ENCODE data around the gene RTF1.
"Not testable (repeated sequence)": the region's sequence is repeated elsewhere in the genome, so short reads cannot be mapped to it uniquely, and the experiment has no call there.

RTF1 gene

DNA sequence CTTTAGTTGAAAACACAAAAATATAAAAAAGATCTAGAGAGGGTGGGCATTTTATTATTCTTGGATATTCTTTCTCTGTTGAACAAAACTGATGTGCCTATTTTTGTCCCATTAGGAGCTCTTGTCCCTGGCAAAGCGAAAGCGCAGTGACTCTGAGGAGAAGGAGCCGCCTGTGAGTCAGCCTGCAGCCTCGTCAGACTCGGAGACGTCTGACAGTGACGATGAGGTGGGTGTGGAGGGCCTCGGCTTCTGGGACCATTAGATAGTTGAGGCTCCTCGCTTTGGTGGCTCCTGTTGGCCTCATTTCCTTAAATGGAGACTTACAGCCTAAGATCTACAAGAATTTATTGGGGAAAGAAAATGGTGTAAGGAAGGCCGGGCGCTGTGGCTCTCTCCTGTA, 21.3 kb downstream of the RTF1 start:
- DNase-seq = no peak

DNA sequence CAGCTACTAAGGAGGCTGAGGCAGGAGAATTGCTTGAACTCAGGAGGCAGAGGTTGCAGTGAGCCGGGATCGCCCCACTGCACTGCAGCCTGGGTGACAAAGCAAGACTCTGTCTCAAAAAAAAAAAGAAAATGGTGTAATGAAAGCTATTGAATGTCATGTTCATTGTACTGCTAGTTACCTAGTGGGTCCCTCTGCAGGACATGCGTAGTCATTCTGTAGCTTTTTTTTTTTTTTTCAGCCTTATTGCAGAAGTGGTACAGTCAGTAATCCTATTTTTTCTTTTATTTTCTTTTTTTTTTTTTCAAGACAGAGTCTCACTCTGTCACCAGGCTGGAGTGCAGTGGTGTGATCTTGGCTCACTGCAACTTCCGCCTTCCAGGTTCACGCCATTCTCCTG, 21.9 kb downstream of the RTF1 start:
- not testable (repeated sequence) for DNase-seq

DNA sequence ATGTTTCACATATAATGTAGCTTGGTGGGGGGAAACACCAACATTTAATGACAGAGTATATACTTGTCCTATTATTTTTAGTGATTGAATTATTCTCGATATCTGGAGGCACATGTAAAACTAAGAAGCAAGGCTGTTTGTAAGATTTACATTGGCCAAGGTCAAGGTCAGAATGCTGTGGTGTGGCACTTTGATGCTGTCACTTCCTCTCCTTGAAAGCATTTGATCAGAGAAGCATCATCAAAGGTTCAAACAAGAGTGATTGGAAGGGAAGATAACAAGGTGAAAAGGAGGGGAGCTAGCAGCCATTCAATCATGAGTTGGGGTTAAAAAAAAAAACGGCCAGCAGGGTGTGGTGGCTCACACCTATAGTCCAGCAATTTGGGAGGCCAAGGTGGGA, 26.4 kb downstream of the RTF1 start:
- DNase-seq = no peak

DNA sequence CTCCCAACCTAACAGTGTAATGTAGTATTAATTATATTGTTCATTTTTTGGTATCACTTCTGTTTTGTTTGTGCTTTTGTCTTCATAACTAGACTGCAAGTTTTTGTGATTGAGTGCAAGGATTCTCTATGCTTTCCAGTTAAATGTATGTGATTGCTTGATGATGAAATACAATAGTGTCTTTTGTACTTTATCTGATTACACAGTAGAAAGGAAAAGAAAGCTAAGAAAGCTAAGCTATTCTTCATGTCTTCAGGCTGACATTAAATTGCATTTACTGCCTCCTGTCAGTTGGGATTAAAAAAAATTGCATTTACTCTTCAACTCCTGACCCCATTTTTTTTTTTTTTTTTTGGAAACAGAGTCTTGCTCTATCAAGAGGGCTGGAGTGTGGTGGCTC, 28.5 kb downstream of the RTF1 start:
- no peak for DNase-seq

DNA sequence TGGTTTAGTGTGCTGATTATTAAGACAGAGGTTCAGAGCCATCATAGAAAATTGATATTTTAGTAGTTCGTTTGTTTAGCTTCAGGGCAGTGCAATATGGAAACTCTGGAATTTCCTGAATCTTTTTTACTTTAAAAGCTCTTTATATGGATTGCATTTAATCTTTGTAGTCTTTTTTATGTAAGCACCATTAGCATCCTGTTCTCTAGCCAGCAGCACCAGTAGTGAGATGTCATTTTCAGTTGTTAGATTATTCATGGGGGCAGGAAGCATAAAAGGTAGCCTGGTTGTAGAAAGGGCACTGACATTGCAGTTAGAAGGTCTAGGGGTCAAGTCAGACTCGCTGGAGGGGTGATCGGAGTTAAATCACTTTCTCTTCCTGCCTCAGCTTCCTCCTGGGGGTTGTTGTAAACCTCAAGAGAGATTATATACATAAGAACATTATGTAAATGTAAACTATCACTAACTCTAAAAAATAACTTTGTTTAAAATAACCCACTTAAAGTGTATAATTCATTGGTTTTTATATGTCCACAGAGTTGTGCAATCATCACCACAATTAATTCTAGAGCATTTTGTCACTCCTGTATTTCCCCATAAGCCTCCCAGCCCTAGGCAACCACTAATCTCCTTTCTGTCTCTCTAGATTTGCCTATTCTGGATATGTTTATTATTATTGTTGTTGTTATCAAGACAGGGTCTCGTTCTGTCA, 45.3 kb downstream of the RTF1 start:
- no peak for DNase-seq

DNA sequence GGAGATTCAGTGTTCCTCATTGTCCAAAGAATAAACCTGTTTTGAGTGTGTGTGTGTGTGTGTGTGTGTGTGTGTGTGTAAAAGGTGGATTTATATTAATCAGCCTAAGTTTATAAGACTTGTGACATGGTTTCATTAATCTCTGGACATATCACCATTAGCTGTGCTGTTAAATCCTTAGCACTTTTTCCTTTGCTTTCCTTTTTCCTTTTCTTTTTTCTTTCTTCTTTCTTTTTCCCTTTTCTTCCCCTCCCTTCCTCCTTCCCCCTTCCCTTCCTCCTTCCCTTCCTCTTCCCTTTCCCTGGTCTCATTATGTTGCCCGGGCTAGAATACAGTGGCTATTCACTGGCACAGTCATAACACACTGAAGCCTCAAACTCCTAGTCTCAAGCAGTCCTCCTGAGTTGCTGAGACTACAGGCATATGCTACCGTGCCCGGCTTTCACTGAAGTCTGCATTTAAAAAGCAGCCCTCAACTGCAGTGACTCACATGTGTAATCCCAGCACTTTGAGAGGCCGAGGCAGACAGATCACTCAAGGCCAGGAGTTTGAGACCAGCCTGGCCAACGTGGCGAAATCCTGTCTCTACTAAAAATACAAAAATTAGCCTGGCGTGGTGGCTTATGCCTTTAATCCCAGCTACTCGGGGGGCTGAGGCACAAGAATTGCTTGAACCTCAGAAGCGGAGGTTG, 48.1 kb downstream of the RTF1 start:
- DNase-seq = no peak

DNA sequence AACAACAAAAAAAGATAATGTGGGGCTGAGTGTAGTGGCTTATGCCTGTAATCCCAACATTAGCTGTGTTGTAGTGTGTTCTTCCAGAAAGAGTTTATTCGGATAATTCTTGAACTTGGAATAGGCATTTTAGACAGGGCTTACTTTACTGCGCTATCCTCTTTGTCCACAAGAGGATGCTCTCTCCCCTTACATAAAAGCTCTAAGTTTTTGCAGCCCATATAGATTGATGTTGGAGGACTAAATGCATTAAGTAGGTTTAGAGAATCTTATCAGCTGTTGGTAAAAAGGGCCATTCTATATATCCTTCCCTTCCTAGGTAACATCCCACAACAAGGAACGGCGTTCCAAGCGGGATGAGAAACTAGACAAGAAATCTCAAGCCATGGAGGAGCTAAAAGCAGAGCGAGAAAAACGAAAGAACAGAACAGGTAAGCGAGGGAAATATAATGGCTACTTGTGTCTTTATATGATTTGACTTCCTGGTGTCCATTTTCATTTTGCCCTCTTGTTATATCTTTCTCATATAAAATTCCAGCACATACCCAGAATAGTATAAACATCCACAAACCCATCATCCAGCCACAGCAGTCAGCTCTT, 49.0 kb downstream of the RTF1 start:
- no peak for DNase-seq

DNA sequence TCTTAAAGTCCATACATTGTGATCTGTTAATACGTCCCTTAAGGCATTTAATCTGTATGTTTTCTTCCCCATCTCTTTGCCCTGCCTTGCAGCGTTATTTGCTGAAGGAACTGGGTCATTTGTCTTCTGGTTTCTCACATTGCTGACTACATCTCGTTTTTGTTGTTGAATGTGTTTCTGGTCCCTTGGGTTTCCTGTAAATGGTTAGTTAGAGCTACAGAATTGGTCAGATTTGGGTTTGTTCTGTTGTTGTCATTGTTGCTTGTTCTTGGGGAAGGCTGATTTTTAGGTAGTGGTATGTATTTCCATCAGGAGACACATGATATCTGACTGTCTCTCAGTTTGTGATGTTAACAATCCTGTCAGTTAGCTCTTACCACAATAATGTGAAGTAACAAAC, 49.8 kb downstream of the RTF1 start:
- no peak for DNase-seq

DNA sequence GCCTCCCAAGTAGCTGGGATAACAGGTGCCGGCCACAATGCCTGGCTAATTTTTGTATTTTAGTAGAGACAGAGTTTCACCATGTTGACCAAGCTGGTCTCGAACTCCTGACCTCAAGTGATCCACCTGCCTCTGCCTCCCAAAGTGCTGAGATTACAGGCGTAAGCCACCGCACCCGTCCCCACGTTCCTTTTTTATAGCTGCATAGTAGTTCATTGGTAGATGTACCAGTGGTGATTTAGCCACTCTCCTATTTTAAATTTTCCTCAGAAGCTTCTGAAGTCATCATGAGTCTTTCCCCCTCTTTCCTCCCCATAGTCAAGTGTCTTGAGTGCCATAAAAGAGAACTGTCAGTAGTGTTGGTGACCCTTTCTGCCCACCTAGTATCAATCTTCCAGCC, 52.7 kb downstream of the RTF1 start:
- not testable (repeated sequence) for DNase-seq

DNA sequence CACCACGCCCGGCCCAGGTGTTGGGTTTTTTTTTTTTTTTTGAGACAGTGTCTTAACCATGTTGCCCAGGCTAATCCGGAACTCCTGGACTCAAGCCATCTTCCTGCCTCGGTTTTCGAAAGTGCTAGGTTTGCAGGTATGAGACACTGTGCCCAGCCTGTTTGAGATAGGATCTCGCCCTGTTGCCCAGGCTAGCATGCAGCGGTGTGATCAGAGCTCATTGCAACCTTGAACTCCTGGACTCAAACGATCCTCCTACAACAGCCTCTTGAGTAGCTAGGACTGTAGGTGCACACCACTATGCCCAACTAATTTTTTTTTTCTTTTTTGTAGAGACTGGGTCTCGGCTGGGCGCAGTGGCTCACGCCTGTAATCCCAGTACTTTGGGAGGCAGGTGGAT, 56.5 kb downstream of the RTF1 start:
- no peak for DNase-seq

DNA sequence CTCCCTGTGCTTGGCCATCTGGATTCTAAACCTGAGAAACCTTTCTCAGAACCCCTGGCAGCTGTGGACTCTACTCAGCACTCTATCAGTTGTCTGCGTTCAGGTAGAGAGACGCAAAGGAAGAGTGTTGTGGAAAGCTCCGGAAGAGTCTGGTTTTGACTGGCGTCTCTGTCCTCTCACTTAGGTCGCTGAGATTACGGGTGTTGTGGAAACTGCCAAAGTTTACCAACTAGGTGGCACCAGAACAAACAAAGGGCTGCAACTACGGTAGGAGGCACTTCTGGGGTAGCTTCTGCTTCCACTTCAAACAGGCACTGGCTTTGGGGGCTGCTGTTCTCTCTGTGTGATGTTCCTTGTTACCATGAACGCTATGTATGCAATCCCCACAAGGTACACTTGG, 57.5 kb downstream of the RTF1 start:
- no peak for DNase-seq

DNA sequence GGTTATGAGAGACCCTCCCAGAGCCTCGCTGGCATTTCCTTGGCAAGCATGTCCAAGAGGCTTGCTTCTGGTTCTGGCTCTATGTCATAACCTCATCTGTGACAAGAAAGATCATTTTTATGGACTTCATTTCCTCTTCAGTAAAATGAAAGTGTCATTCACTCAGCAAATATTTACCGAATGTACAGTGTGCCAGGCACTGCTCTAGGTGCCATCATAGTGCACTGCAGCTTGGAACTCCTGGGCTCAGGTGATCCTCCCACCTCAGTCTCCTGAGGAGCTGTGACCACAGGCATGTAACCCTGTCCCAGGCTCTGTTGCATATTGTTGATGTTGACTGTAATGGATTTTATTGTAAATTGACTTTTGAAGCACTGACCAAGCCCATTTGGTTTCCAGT, 58.0 kb downstream of the RTF1 start:
- no peak for DNase-seq

DNA sequence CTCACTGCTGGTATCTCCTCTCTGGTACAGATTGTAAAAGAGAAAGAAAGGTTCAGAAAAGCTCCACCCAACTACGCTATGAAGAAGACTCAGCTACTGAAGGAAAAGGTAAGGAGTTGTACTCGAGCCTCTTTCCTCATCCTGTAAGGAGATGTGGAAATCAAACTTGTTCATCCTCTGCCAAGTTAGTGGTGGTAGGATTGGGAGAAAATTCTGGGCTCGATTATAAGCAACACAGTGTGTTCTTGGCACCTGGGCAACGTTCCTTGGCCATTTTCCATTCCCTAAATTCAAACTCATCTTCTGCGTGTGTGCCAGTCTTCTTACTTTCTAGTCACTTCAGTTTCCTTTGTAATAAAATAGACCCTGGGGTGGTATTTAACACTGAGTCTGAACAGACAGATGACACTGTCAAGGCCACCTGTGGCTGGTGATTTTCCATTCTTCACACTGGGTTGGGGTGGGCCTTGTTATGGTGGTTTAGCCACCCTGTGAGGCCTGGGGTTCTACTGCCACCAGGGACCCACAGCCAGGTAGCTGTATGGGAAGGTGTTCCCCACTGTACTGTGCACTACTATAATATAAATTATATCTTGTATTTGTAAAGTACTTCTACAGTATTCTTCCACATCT, 59.6 kb downstream of the RTF1 start:
- DNase-seq = no peak

DNA sequence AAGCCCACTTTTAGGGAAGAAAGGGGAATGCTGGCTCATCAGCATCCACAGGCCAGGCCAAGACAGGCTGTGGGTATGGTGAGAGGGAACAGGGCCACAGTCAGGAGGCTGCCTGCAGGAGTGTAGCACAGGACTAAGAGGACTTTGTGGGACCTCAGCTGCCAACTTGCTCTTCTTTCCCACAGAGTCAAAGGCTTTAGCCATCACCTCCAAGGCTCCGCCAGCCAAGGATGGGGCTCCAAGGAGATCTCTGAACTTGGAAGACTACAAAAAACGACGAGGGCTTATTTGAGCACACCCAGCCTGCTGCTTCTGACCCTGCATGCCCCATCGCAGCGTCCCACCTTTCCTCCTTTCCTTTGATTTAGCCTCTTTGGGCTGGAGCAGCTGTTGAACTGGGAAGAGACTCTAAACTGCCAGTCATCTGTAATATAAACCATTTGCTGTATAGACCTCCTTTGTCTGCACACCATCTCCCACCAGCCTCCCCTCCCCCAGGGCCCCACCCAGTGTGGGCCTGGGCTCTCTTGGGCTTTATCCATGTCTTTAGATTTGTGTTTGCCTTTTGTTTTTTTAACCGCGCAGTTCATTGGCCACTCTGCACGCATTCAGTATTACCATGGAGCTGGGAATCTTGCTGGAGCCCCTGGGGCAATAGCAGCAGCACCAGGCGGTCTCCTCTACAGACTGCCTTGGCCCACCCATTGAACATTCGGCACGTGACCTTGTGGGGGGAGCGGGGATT, 63.7 kb downstream of the RTF1 start:
- DNase-seq = no peak

DNA sequence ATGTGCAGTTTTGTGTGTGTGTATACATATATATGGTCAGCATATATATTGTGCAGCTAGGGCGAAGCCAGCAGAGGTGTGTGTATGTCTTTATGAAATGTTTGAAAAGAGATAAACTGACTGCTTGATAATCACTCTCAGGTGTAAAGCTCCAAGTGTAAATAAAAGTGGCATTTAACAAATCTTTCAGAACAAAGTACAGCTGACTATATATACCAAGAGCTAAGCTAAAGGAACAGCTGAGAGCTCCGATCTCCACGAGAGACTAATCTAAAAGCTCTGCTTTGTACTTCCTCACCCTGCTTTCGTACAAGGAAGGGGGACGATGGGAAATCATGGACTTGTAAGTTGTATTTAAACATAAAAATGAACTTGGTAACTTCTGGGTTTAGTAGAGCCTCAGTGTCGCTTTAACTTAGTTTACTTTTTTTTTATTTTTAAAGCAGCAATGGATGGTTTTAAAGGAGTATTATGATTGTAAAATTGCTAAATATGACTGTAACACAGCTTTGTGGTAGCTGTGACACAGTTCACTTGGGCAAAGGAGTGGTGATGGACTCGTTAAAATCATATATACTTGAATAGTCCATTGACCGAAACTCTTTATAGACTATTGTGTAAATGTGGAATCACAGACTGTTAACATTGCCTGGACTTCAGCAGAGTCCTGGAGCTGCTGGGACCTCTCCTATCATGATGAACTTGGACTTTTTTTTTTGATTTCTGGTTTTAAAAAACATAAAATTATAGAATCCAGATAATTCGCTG, 65.4 kb downstream of the RTF1 start:
- DNase-seq = no peak

DNA sequence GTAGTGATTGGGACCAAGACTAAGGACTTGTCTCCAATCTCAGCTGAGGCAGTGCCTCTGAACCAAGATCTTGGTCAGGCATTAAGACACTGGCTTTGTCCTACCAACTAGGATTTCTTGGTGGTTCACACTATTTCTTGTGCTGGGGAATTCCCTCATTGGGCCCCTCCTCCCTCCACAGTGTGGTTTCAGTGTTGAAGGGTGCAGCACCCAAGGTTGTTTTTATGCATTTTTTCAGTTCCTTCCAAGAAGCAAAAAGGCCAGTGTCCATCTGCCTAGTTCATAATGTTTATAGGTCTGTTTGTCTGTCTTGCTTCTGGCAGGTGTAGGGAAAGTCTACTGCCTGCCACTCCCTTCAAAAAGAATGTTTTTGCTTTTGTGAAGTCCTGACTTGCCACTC, 66.2 kb downstream of the RTF1 start:
- peak; percentile 49 for DNase-seq

DNA sequence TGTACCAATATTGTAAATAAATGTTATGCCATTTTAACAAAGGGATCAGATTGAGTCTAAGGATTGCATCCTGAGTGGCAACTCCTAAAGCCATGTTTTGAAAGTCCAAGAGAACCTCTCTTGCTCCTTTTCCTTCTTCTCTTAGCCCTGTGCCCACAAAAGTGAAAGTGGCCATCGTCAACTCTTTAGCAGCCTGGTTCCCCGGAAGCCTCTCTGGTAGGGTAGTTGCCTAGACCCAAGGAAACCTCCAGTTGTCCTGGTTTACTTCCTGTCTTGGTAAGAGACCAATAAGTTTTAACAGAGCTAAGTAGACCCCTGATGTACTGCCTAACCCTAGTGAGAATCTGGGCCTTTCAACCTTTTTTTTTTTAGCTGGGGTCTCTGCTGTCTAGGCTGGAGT, 66.6 kb downstream of the RTF1 start:
- no peak for DNase-seq

DNA sequence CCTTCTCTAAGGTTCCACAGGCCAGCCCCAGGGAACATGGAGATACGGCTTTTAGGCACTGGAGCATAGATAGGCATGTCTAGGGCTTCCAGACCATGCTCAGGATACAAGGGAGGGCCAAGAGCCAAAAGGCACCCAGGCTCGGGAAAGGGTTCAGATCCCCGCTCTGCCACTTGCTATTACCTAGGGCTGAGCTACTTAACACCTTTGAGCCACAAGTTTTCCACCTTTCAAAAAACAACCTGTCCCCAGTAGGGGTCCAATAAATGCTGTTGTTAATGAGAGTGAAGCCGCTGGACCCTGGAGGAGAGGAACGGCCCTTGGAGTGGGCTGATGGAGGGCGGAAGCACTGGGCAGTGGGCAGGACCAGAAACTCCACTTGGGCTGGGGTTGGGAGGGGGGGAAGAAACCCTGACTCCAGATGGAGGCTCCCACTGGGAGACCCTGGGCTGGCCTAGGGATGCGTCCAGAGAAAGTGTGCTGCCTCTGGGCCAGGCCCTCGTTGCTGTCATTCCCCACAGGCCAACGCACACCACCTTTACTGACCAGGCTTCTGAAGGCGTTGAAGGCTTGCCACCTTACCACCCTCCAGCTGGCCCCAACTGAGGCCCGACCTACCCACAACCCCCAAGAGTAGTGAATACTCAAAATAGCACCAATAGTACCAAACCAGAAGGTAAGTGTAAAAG, 68.2 kb downstream of the RTF1 start:
- no peak for DNase-seq

DNA sequence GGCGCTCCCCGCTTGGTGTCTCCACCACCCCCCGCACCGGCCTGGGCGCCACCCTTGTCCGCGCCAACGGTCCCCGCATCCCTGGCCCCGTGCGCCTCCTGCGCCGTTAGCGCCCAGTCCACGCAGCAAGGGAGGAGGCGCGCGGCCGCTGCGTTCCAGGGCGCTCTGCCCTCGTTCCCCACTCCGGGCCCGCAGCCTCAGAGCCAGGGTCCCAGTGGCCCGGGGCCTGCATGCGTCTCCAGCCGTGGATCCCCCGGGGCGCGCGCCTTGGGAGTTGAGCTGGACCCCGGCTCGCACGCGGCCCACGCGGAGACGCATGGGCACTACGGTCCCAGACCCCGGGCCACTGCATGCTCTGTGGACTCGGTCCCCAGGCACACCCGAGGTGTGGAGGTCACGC, 69.4 kb downstream of the RTF1 start:
- DNase-seq = no peak

DNA sequence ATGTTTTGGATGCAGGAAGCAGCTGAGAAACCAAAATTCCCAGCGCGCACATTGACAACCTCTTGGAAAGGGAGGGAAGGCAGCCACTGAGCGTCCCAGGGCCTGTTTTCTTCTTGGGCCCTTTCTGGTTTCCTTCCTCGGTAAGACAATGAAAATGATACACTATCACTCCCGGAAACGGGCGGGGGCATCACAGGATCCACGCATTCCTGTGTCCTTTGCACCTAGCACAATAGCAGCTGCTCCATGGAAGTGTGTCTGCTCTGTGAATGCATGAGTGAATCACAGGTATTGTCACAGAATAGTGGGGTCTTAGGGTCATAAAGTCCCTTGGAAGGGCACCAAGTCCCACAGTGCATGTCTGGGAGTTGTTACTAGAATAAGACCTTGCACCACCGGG, 70.5 kb downstream of the RTF1 start:
- DNase-seq = no peak

DNA sequence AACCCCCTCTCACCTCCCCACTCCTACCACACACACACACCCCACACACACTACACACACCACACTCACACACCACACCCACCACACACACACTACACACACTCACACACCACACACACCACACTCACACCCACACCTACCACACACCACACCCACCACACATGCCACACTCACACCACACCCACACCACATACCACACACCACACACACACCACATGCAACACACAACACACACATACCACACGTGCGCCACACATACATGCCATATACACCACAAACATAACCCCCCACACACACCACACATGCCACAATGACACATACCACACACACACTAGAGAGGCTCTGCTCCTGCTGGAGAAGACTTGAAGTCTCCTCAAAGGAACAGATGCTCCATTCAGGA, 70.9 kb downstream of the RTF1 start:
- peak; percentile 45 for DNase-seq

DNA sequence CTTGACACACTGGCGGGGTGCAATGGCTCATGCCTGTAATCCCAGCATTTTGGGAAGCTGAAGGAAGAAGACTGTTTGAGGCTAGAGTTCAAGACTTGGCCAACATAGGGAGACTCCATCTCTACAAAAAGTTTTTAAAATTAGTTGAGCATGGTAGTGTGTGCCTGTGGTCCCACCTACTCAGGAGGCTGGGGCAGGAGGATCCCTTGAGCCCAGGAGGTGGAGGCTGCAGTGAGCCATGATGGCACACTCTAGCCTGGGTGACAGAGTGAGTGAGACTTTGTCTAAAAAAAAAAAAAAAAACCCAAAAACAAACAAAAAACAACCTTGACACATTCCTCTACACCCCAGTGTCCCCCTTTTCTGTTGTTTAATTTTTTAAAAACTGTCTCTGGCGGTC, 72.7 kb downstream of the RTF1 start:
- no peak for DNase-seq

Data from activated naive CD4-positive, alpha-beta T cell treated with Interleukin-2 at 50 U/mL for 16 hours (primary cell).